Astrocyte (in vitro differentiated cells and primary cell): ENCODE data around the gene NCOA5. TPM values are rescaled to one million over a fixed set of nuclear protein-coding genes. Genes with fewer than 3 reads are reported as not detected.

Experiments
- DNase-seq: peaks from one replicate; pipeline ENCODE4 v3.0.0-alpha.2; 2010; ENCODE audit warnings: low read depth
- FAIRE-seq: peaks from 2 replicates; lab custom pipeline; 2011; peaks lifted over from hg19 to GRCh38; lab: Jason Lieb, UNC
- H2AFZ ChIP-seq: 2 replicates; pipeline ENCODE4 v1.6.0; 2012; ENCODE audit warnings: low read depth, low read length, inconsistent platforms
- H3K27ac ChIP-seq: 2 replicates; pipeline ENCODE4 v1.5.1; 2011; ENCODE audit warnings: low read depth, low read length, inconsistent platforms
- H3K27me3 ChIP-seq: 2 replicates; pipeline ENCODE4 v1.6.0; 2011; ENCODE audit warnings: low read length, inconsistent platforms; ENCODE audit not compliant: insufficient read depth
- H3K36me3 ChIP-seq: 2 replicates; pipeline ENCODE4 v1.5.1; 2011; ENCODE audit warnings: low read length, inconsistent platforms; ENCODE audit not compliant: insufficient read depth
- H3K4me1 ChIP-seq: 2 replicates; pipeline ENCODE4 v1.5.1; 2011; ENCODE audit warnings: low read length, inconsistent platforms; ENCODE audit not compliant: insufficient read depth
- H3K4me2 ChIP-seq: 2 replicates; pipeline ENCODE4 v1.6.0; 2012; ENCODE audit warnings: low read length, inconsistent platforms
- H3K4me3 ChIP-seq: 2 replicates; pipeline ENCODE4 v1.5.1; 2011; ENCODE audit warnings: low read depth, mild to moderate bottlenecking, low read length, inconsistent platforms; ENCODE audit not compliant: insufficient read depth
- H3K79me2 ChIP-seq: 2 replicates; pipeline ENCODE4 v1.6.0; 2012; ENCODE audit warnings: mild to moderate bottlenecking, low read length, inconsistent platforms; ENCODE audit not compliant: insufficient read depth
- H3K9ac ChIP-seq: 2 replicates; pipeline ENCODE4 v1.6.0; 2012; ENCODE audit warnings: mild to moderate bottlenecking, low read length, inconsistent platforms
- H3K9me3 ChIP-seq: 2 replicates; pipeline ENCODE4 v1.5.1; 2012; ENCODE audit warnings: low read depth, mild to moderate bottlenecking, low read length, inconsistent platforms; ENCODE audit not compliant: insufficient read depth
- H4K20me1 ChIP-seq: 2 replicates; pipeline ENCODE4 v1.6.0; 2012; ENCODE audit warnings: low read length, inconsistent platforms; ENCODE audit not compliant: insufficient read depth
- H3K27ac Mint-ChIP-seq: one replicate; pipeline ENCODE4 v1.8.0; 2021; ENCODE audit warnings: mild to moderate bottlenecking, mixed read lengths; ENCODE audit not compliant: unreplicated experiment
- H3K27me3 Mint-ChIP-seq: one replicate; pipeline ENCODE4 v1.8.0; 2021; ENCODE audit warnings: low read depth, mixed read lengths; ENCODE audit not compliant: unreplicated experiment
- H3K36me3 Mint-ChIP-seq: one replicate; pipeline ENCODE4 v1.8.0; 2021; ENCODE audit warnings: low read depth, mixed read lengths; ENCODE audit not compliant: unreplicated experiment
- H3K4me1 Mint-ChIP-seq: one replicate; pipeline ENCODE4 v1.8.0; 2021; ENCODE audit warnings: low read depth, mixed read lengths; ENCODE audit not compliant: unreplicated experiment
- H3K4me3 Mint-ChIP-seq: one replicate; pipeline ENCODE4 v1.8.0; 2021; ENCODE audit warnings: mild to moderate bottlenecking, moderate library complexity, mixed read lengths; ENCODE audit not compliant: unreplicated experiment
- H3K9me3 Mint-ChIP-seq: one replicate; pipeline ENCODE4 v1.8.0; 2021; ENCODE audit warnings: mild to moderate bottlenecking, mixed read lengths; ENCODE audit not compliant: unreplicated experiment
- EZH2 ChIP-seq: IDR thresholded peaks from 2 replicates; pipeline ENCODE4 v1.6.1; 2012; ENCODE audit warnings: mild to moderate bottlenecking, low read length, inconsistent platforms; ENCODE audit not compliant: insufficient read depth
- total RNA-seq: library from RNA; stranded (reverse); gene quantifications from 2 replicates; pipeline ENCODE4 v1.2.1, GENCODE V29; 2021
- TF ChIP-seq, protein P1 (sequence below): IDR thresholded peaks from 2 replicates; pipeline ENCODE4 v1.5.1; 2011; ENCODE audit warnings: low read depth, mild to moderate bottlenecking, inconsistent platforms, low read length, moderate library complexity; ENCODE audit not compliant: insufficient read depth

NCOA5 gene
- total RNA-seq, 1 donor from 2014 or later: 20.7 TPM

- TF ChIP-seq, protein P1, sequence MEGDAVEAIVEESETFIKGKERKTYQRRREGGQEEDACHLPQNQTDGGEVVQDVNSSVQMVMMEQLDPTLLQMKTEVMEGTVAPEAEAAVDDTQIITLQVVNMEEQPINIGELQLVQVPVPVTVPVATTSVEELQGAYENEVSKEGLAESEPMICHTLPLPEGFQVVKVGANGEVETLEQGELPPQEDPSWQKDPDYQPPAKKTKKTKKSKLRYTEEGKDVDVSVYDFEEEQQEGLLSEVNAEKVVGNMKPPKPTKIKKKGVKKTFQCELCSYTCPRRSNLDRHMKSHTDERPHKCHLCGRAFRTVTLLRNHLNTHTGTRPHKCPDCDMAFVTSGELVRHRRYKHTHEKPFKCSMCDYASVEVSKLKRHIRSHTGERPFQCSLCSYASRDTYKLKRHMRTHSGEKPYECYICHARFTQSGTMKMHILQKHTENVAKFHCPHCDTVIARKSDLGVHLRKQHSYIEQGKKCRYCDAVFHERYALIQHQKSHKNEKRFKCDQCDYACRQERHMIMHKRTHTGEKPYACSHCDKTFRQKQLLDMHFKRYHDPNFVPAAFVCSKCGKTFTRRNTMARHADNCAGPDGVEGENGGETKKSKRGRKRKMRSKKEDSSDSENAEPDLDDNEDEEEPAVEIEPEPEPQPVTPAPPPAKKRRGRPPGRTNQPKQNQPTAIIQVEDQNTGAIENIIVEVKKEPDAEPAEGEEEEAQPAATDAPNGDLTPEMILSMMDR: no peak
- no peak for TF ChIP-seq EZH2
- H3K27me3 Mint-ChIP-seq: peaks cover 58% of the 10 kb centered on the region
- no peak overlapping the region for H3K9ac ChIP-seq
- no peak overlapping the region for H3K4me2 ChIP-seq
- no peaks in the 10 kb centered on the region for H3K4me1 ChIP-seq
- H3K27me3 ChIP-seq: peaks cover 47% of the 10 kb centered on the region
- no peak for DNase-seq
- H2AFZ ChIP-seq: no peak overlapping the region
- peaks cover 5% of the 10 kb centered on the region for H3K36me3 Mint-ChIP-seq
- H3K9me3 Mint-ChIP-seq: no peaks in the 10 kb centered on the region
- H3K4me3 ChIP-seq: no peak overlapping the region
- H3K4me3 Mint-ChIP-seq: peak overlapping the region; percentile 89
- no peaks in the 10 kb centered on the region for H3K36me3 ChIP-seq
- no peak for FAIRE-seq
- no peak overlapping the region for H3K27ac ChIP-seq
- peaks cover 2% of the 10 kb centered on the region for H3K4me1 Mint-ChIP-seq
- peaks cover 4% of the 10 kb centered on the region for H4K20me1 ChIP-seq
- no peak overlapping the region for H3K27ac Mint-ChIP-seq
- no peaks in the 10 kb centered on the region for H3K9me3 ChIP-seq
- no peaks in the 10 kb centered on the region for H3K79me2 ChIP-seq
These were observed 66.6 kb downstream of the NCOA5 start for GRCh38 chr20:46023148-46023484.

- H2AFZ ChIP-seq: peak overlapping the region; percentile 26
These were observed 67.2 kb downstream of the NCOA5 start for GRCh38 chr20:46022411-46023147.

More at GRCh38 chr20:46022411-46023147, 67.2 kb downstream of the NCOA5 start:
- no peak for TF ChIP-seq EZH2
- TF ChIP-seq, protein P1: peak; percentile 24
- peaks cover 4% of the 10 kb centered on the region for H3K36me3 Mint-ChIP-seq
- DNase-seq (no peak), FAIRE-seq (no peak)
- H3K4me1 Mint-ChIP-seq: peaks cover 2% of the 10 kb centered on the region
- peak overlapping the region; percentile 62 for H3K4me2 ChIP-seq
- peak overlapping the region; percentile 89 for H3K4me3 Mint-ChIP-seq
- no peak overlapping the region for H3K27ac ChIP-seq
- no peaks in the 10 kb centered on the region for H3K4me1 ChIP-seq
- peaks cover 4% of the 10 kb centered on the region for H4K20me1 ChIP-seq
- H3K4me3 ChIP-seq: no peak overlapping the region
- H3K79me2 ChIP-seq: no peaks in the 10 kb centered on the region
- H3K27me3 ChIP-seq: peaks cover 47% of the 10 kb centered on the region
- no peaks in the 10 kb centered on the region for H3K9me3 Mint-ChIP-seq
- H3K9ac ChIP-seq: no peak overlapping the region
- peaks cover 52% of the 10 kb centered on the region for H3K27me3 Mint-ChIP-seq
- H3K9me3 ChIP-seq: no peaks in the 10 kb centered on the region
- no peak overlapping the region for H3K27ac Mint-ChIP-seq
- no peaks in the 10 kb centered on the region for H3K36me3 ChIP-seq
